Endothelial cell of umbilical vein (primary cell): Measurements from ENCODE around the gene TSFM. TPM values are rescaled to one million over a fixed set of nuclear protein-coding genes. Genes with fewer than 3 reads are reported as not detected.

Experiments
- BruUV-seq: library from RNA; stranded (reverse); fragments of 400-500 nt; replicated peaks from 2 replicates; lab custom pipeline; 2021; lab: Mats Ljungman, UMichigan
- CTCF ChIA-PET: fragments of 300-600, 350-600 bp; sonication (Branson Sonifier 250); formaldehyde crosslinking; loops from one replicate; lab custom pipeline; 2021; ENCODE audit warnings: antibody characterized with exemption, inconsistent platforms; lab: Charles Lee
- POLR2A ChIA-PET: fragments of 300-600, 350-600 bp; sonication (Branson Sonifier 250); formaldehyde crosslinking; loops from one replicate; lab custom pipeline; 2021; ENCODE audit warnings: antibody characterized with exemption, inconsistent platforms; lab: Charles Lee
- DNase-seq: peaks from one replicate; pipeline ENCODE4 v3.0.0-alpha.2; 2011; ENCODE audit warnings: low read depth, low spot score
- FAIRE-seq: peaks from 2 replicates; lab custom pipeline; 2011; peaks lifted over from hg19 to GRCh38; lab: Jason Lieb, UNC
- H2AFZ ChIP-seq: 2 replicates; pipeline ENCODE4 v1.6.0; 2012; ENCODE audit warnings: low read depth, low read length, control low read depth, inconsistent platforms
- H3K27ac ChIP-seq: 2 replicates; pipeline ENCODE4 v1.5.1; 2011; ENCODE audit warnings: low read depth, mild to moderate bottlenecking, control low read depth, low read length, moderate library complexity; ENCODE audit not compliant: insufficient read depth
- H3K27me3 ChIP-seq, 2 experiments: 2 replicates each; pipeline versions ENCODE4 v1.6.0 to v1.6.1; 2011; ENCODE audit warnings: low read length in 2 of 2, mixed read lengths in 1 of 2; ENCODE audit not compliant: control insufficient read depth in 2 of 2, insufficient read depth in 2 of 2
- H3K36me3 ChIP-seq, 2 experiments: 2 replicates in 1 of 2; 3 replicates in 1 of 2; pipeline ENCODE4 v1.5.1; 2011; ENCODE audit warnings: low read length in 2 of 2, mild to moderate bottlenecking in 1 of 2, moderate library complexity in 1 of 2; ENCODE audit not compliant: control insufficient read depth in 2 of 2, insufficient read depth in 2 of 2; ENCODE audit errors: extremely low read depth in 1 of 2
- H3K4me1 ChIP-seq: 3 replicates; pipeline ENCODE4 v1.5.1; 2011; ENCODE audit warnings: mild to moderate bottlenecking, low read length; ENCODE audit not compliant: control insufficient read depth, insufficient read depth; ENCODE audit errors: extremely low read depth
- H3K4me2 ChIP-seq: 2 replicates; pipeline ENCODE4 v1.6.1; 2011; ENCODE audit warnings: low read length, control low read depth, mixed read lengths; ENCODE audit not compliant: insufficient read depth
- H3K4me3 ChIP-seq, 3 experiments: fragments of 200-600 bp in 1 of 3; sonication (generic), shearing (Covaris generic) in 1 of 3; replicated peaks in 1 of 3; 2 replicates each; pipeline ENCODE4 v1.5.1; 2011 to 2016; ENCODE audit warnings: control low read depth in 3 of 3, low read length in 3 of 3, mild to moderate bottlenecking in 2 of 3, inconsistent platforms in 1 of 3, low read depth in 1 of 3, moderate library complexity in 1 of 3; ENCODE audit not compliant: insufficient read depth in 1 of 3
- H3K79me2 ChIP-seq: 2 replicates; pipeline ENCODE4 v1.6.0; 2012; ENCODE audit warnings: low read length, inconsistent platforms; ENCODE audit not compliant: control insufficient read depth, insufficient read depth
- H3K9ac ChIP-seq: replicated peaks from 2 replicates; pipeline ENCODE3; 2011; ENCODE audit warnings: low read length, control low read depth; ENCODE audit not compliant: insufficient read depth; ENCODE audit errors: extremely low read depth
- H3K9me1 ChIP-seq: replicated peaks from 3 replicates; pipeline ENCODE4 v1.6.0; 2011; ENCODE audit warnings: mild to moderate bottlenecking, low read length; ENCODE audit not compliant: control insufficient read depth, insufficient read depth; ENCODE audit errors: extremely low read depth
- H3K9me3 ChIP-seq: replicated peaks from 2 replicates; pipeline ENCODE4 v1.5.1; 2012; ENCODE audit warnings: low read length, inconsistent platforms; ENCODE audit not compliant: control insufficient read depth, insufficient read depth
- H4K20me1 ChIP-seq: replicated peaks from 2 replicates; pipeline ENCODE3; 2011; ENCODE audit warnings: mild to moderate bottlenecking, low read length; ENCODE audit not compliant: control insufficient read depth, insufficient read depth; ENCODE audit errors: extremely low read depth
- CTCF ChIP-seq, 2 donors: IDR thresholded peaks; 1 replicate in 1 of 2; 2 replicates in 1 of 2; pipeline ENCODE4 v1.5.1; 2011; ENCODE audit warnings: low read length in 2 of 2, mild to moderate bottlenecking in 2 of 2, moderate library complexity in 2 of 2, control low read depth in 1 of 2, inconsistent platforms in 1 of 2, low read depth in 1 of 2; ENCODE audit not compliant: insufficient read depth in 1 of 2; ENCODE audit errors: extremely low read depth in 1 of 2
- EZH2 ChIP-seq: IDR thresholded peaks from 2 replicates; pipeline ENCODE4 v1.6.1; 2012; ENCODE audit warnings: borderline replicate concordance, low read depth, mild to moderate bottlenecking, moderate library complexity, low read length, inconsistent platforms; ENCODE audit not compliant: severe bottlenecking
- FOS ChIP-seq: IDR thresholded peaks from 2 replicates; pipeline ENCODE4 v1.6.1; 2011; ENCODE audit warnings: mild to moderate bottlenecking, low read length, moderate library complexity, borderline replicate concordance; ENCODE audit not compliant: insufficient read depth
- GATA2 ChIP-seq: IDR thresholded peaks from 2 replicates; pipeline ENCODE4 v1.7.0; 2011; ENCODE audit warnings: low read depth, mild to moderate bottlenecking, moderate library complexity, mixed read lengths, low read length; ENCODE audit not compliant: insufficient read length, insufficient read depth
- JUN ChIP-seq: IDR thresholded peaks from 2 replicates; pipeline ENCODE4 v1.6.1; 2011; ENCODE audit warnings: borderline replicate concordance, low read depth; ENCODE audit not compliant: insufficient read length, insufficient read depth
- MAX ChIP-seq: IDR thresholded peaks from 2 replicates; pipeline ENCODE4 v1.6.1; 2011; ENCODE audit not compliant: insufficient read depth, insufficient read length
- MYC ChIP-seq: IDR thresholded peaks from one replicate; pipeline ENCODE4 v1.6.1; 2011; ENCODE audit warnings: mild to moderate bottlenecking, low read depth, low read length
- POLR2A ChIP-seq: IDR thresholded peaks from 2 replicates; pipeline ENCODE4 v1.6.1; 2012; ENCODE audit warnings: low read depth, mild to moderate bottlenecking, control low read depth, low read length
- POLR2AphosphoS5 ChIP-seq: IDR thresholded peaks from 2 replicates; pipeline ENCODE4 v1.6.1; 2012; ENCODE audit warnings: low read depth, mild to moderate bottlenecking, control low read depth, low read length, moderate library complexity; ENCODE audit not compliant: insufficient read depth
- dilution Hi-C: fragments of 300-500 bp; cut with MboI; formaldehyde crosslinking; loops from one replicate; pipeline ENCODE4 v1.15.0; 2019; ENCODE audit warnings: low sequenced_read_pairs; ENCODE audit not compliant: extremely low pct_ligation_motif_present
- intact Hi-C: fragments of 100-400 bp; cut with micrococcal nuclease; formaldehyde crosslinking; loops from one replicate; pipeline ENCODE4 v1.10.0; 2022
- polyA plus RNA-seq, 4 experiments: library from polyadenylated mRNA; depleted of rRNA in 3 of 4; stranded (reverse) in 3 of 4; unstranded in 1 of 4; fragments of >200 nt; gene quantifications; 2 replicates each; pipeline versions ENCODE4 v1.2.1 to v1.2.3, GENCODE V29; 2011 to 2012; ENCODE audit warnings: missing spikeins in 1 of 4
- total RNA-seq: library from RNA; stranded (reverse); gene quantifications from 2 replicates; pipeline ENCODE4 v1.2.3, GENCODE V29; 2021

TSFM gene
- total and polyA plus RNA-seq, 2 donors (not counting 3 experiments of a cell fraction or from before 2014, with no cell fraction given): 16.5 to 41.8 TPM

GRCh38 chr12:57826400-57826799 is 43.8 kb downstream of the TSFM start:
- BruUV-seq: no TSS peak

GRCh38 chr12:57826966-57827365 is 44.4 kb downstream of the TSFM start:
- Histone ChIP-seq H3K9me1 (no peaks in the 10 kb centered on the region), H3K9ac (no peak overlapping the region), H3K27ac (no peak overlapping the region), H3K9me3 (no peaks in the 10 kb centered on the region), H3K4me1 (peaks cover 6% of the 10 kb centered on the region), H3K4me2 (no peak overlapping the region), H3K36me3 (peaks cover 36 to 63% of the 10 kb centered on the region in 2 experiments), H3K27me3 (no peaks in the 10 kb centered on the region), H2AFZ (no peak overlapping the region), H3K4me3 (no peak overlapping the region), H4K20me1 (peaks cover 2% of the 10 kb centered on the region), H3K79me2 (peaks cover 28% of the 10 kb centered on the region)
- intact Hi-C loops (no loop called here), dilution Hi-C loops (no loop called here)
- ChIA-PET POLR2A (no interaction called here), CTCF (interaction anchor here (1.0 kb wide), 1 partner anchor 70 kb away, joined by 4 read pairs; no protein-coding TSS in a partner anchor)
- no peak for FAIRE-seq
- no peak for TF ChIP-seq MYC
- TF ChIP-seq POLR2A: no peak
- no peak for TF ChIP-seq MAX
- TF ChIP-seq CTCF (IDR thresholded peaks at IDR 0.05; ENCODE audit: extremely low read depth in 1 of 2, insufficient read depth in 1 of 2, low read depth in 1 of 2, low read length in 2 of 2): no peak
- TF ChIP-seq POLR2AphosphoS5: no peak
- no peak for TF ChIP-seq EZH2
- no peak for TF ChIP-seq FOS
- TF ChIP-seq JUN: no peak
- TF ChIP-seq GATA2: no peak
- DNase-seq: no peak
- no TSS peak for BruUV-seq

More at GRCh38 chr12:57826400-57826799, 43.8 kb downstream of the TSFM start:
- intact Hi-C loops (no loop called here), dilution Hi-C loops (no loop called here)
- DNase-seq (no peak), FAIRE-seq (no peak)
- H3K27me3 ChIP-seq: no peaks in the 10 kb centered on the region
- POLR2A ChIA-PET: no interaction called here
- CTCF ChIA-PET: interaction anchor here (1.1 kb wide), 1 partner anchor 72 kb away, joined by 3 read pairs; no protein-coding TSS in a partner anchor
- H3K79me2 ChIP-seq: peaks cover 22% of the 10 kb centered on the region
- peaks cover 36 to 65% of the 10 kb centered on the region in 2 experiments for H3K36me3 ChIP-seq
- TF ChIP-seq JUN (no peak), EZH2 (no peak)
- no peaks in the 10 kb centered on the region for H3K9me3 ChIP-seq
- no peak overlapping the region for H3K27ac ChIP-seq
- H3K9ac ChIP-seq: no peak overlapping the region
- H4K20me1 ChIP-seq: peaks cover 2% of the 10 kb centered on the region
- no peak overlapping the region for H3K4me2 ChIP-seq
- no peaks in the 10 kb centered on the region for H3K4me1 ChIP-seq
- no peak overlapping the region for H3K4me3 ChIP-seq
- H2AFZ ChIP-seq: no peak overlapping the region
- H3K9me1 ChIP-seq: no peaks in the 10 kb centered on the region
